NK-92 treated with Interleukin-12 subunit alpha and Interleukin-12 subunit beta, amount 100 ng/mL, for 24 hours (cell line): Measurements from ENCODE around the gene KRTAP9-1.
"Not testable (repeated sequence)": the region's sequence is repeated elsewhere in the genome, so short reads cannot be mapped to it uniquely, and the experiment has no call there.

Experiments used
- DNase-seq: peaks from one replicate; lab custom pipeline; 2025; lab: John Stamatoyannopoulos, UW

The KRTAP9-1 gene

GRCh38 chr17:41178843-41179616 is 10.7 kb upstream of the KRTAP9-1 start:
- DNase-seq: no peak

GRCh38 chr17:41184480-41184961 is 5.2 kb upstream of the KRTAP9-1 start, which contains the start of gene KRTAP4-1:
Gene KRTAP4-1, minus strand, starts transcription at chr17:41184911. Its CDS starts 57 bp downstream, at chr17:41184854.
- no peak for DNase-seq

GRCh38 chr17:41185001-41185400 is 4.7 kb upstream of the KRTAP9-1 start:
- no peak for DNase-seq

GRCh38 chr17:41186872-41187271 is 2.8 kb upstream of the KRTAP9-1 start:
- no peak for DNase-seq

GRCh38 chr17:41190328-41190727 is 641 bp downstream of the KRTAP9-1 start:
- no peak for DNase-seq

GRCh38 chr17:41196068-41196467 is 6.4 kb downstream of the KRTAP9-1 start:
- no peak for DNase-seq

- no peak for DNase-seq
Measured at GRCh38 chr17:41199421-41200078, 9.9 kb downstream of the KRTAP9-1 start.

- no peak for DNase-seq
Measured at GRCh38 chr17:41211845-41212466, 22.3 kb downstream of the KRTAP9-1 start.

GRCh38 chr17:41212524-41213169 is 23.0 kb downstream of the KRTAP9-1 start:
- no peak for DNase-seq

- no peak for DNase-seq
Measured at GRCh38 chr17:41215681-41216080, 26.0 kb downstream of the KRTAP9-1 start.

GRCh38 chr17:41223821-41224220 is 34.1 kb downstream of the KRTAP9-1 start:
- DNase-seq: no peak

- DNase-seq: no peak
Measured at GRCh38 chr17:41226051-41226450, 36.4 kb downstream of the KRTAP9-1 start.

- not testable (repeated sequence) for DNase-seq
Measured at GRCh38 chr17:41226598-41227095, 37.0 kb downstream of the KRTAP9-1 start, which contains the start of gene KRTAP9-2. Gene KRTAP9-2, plus strand, starts transcription at chr17:41226648. Its CDS starts 7 bp downstream, at chr17:41226655.

- no peak for DNase-seq
Measured at GRCh38 chr17:41230094-41230493, 40.4 kb downstream of the KRTAP9-1 start.

GRCh38 chr17:41231731-41232130 is 42.0 kb downstream of the KRTAP9-1 start:
- DNase-seq: no peak

- DNase-seq: not testable (repeated sequence)
Measured at GRCh38 chr17:41232399-41233105, 42.9 kb downstream of the KRTAP9-1 start, which contains the start of gene KRTAP9-3. Gene KRTAP9-3, plus strand, starts transcription at chr17:41232449. Its CDS starts 53 bp downstream, at chr17:41232502.

- not testable (repeated sequence) for DNase-seq
Measured at GRCh38 chr17:41237116-41237515, 47.4 kb downstream of the KRTAP9-1 start.

GRCh38 chr17:41237949-41238437 is 48.3 kb downstream of the KRTAP9-1 start, which contains the start of gene KRTAP9-8:
Gene KRTAP9-8, plus strand, starts transcription at chr17:41237999. Its CDS starts 53 bp downstream, at chr17:41238052.
- DNase-seq: not testable (repeated sequence)
